Measurements from ENCODE around the gene CEP112. TPM values are rescaled to one million over a fixed set of nuclear protein-coding genes. Genes with fewer than 3 reads are reported as not detected.

Gene CEP112
- total RNA-seq, 2 donors from 2014 or later, result 5.9 to 6.2 TPM

- Histone ChIP-seq H3K27me3 (no peaks in the 10 kb centered on the region), H3K36me3 (no peaks in the 10 kb centered on the region), H3K4me1 (no peaks in the 10 kb centered on the region), H3K9me3 (no peaks in the 10 kb centered on the region), H3K9ac (ENCODE audit: low read depth in 2 of 2, low read length in 2 of 2) (no peak overlapping the region), H3K27ac (no peak overlapping the region), H3K4me3 (no peak overlapping the region)
- TF ChIP-seq CTCF (IDR thresholded peaks at IDR 0.05), result no peak
- intact Hi-C loops (cut with DNase I), result no loop called here
- no peak for DNase-seq
These were observed 189.8 kb downstream of the CEP112 start for GRCh38 chr17:66002063-66002585.

GRCh38 chr17:66000216-66000615 lies 191.7 kb downstream of the CEP112 start:
- Histone ChIP-seq H3K4me3 (no peak overlapping the region), H3K9me3 (no peaks in the 10 kb centered on the region), H3K27ac (no peak overlapping the region), H3K9ac (ENCODE audit: low read depth in 2 of 2, low read length in 2 of 2) (no peak overlapping the region), H3K36me3 (no peaks in the 10 kb centered on the region), H3K27me3 (no peaks in the 10 kb centered on the region), H3K4me1 (no peaks in the 10 kb centered on the region)
- TF ChIP-seq CTCF (IDR thresholded peaks at IDR 0.05), result no peak
- no peak for DNase-seq
- intact Hi-C loops (cut with DNase I), result no loop called here

- intact Hi-C loops (cut with DNase I), result no loop called here
- Histone ChIP-seq H3K27ac (no peak overlapping the region), H3K36me3 (no peaks in the 10 kb centered on the region), H3K9me3 (no peaks in the 10 kb centered on the region), H3K9ac (ENCODE audit: low read depth in 2 of 2, low read length in 2 of 2) (no peak overlapping the region), H3K27me3 (no peaks in the 10 kb centered on the region), H3K4me3 (no peak overlapping the region), H3K4me1 (no peaks in the 10 kb centered on the region)
- TF ChIP-seq CTCF (IDR thresholded peaks at IDR 0.05), result no peak
- DNase-seq, result no peak
These were observed 193.3 kb downstream of the CEP112 start for GRCh38 chr17:65998675-65999074.

GRCh38 chr17:65994679-65995078 lies 197.3 kb downstream of the CEP112 start:
- Histone ChIP-seq H3K4me1 (no peaks in the 10 kb centered on the region), H3K27me3 (no peaks in the 10 kb centered on the region), H3K9me3 (no peaks in the 10 kb centered on the region), H3K36me3 (no peaks in the 10 kb centered on the region), H3K27ac (no peak overlapping the region), H3K4me3 (no peak overlapping the region), H3K9ac (ENCODE audit: low read depth in 2 of 2, low read length in 2 of 2) (no peak overlapping the region)
- no peak for DNase-seq
- no peak for TF ChIP-seq CTCF (IDR thresholded peaks at IDR 0.05)
- intact Hi-C loops (cut with DNase I), result no loop called here

- no peak for DNase-seq
- H3K4me3 ChIP-seq, result no peak overlapping the region
- no peak overlapping the region for H3K9ac ChIP-seq (ENCODE audit: low read depth in 2 of 2, low read length in 2 of 2)
- no peaks in the 10 kb centered on the region for H3K9me3 ChIP-seq
- no peak for TF ChIP-seq CTCF (IDR thresholded peaks at IDR 0.05)
- no peaks in the 10 kb centered on the region for H3K36me3 ChIP-seq
- H3K4me1 ChIP-seq, result no peaks in the 10 kb centered on the region
- no peaks in the 10 kb centered on the region for H3K27me3 ChIP-seq
- H3K27ac ChIP-seq, result no peak overlapping the region
- intact Hi-C loops (cut with DNase I), result no loop called here
These were observed 197.8 kb downstream of the CEP112 start for GRCh38 chr17:65994114-65994513.
